Heart left ventricle (tissue), 13 donors: ENCODE measurements around the gene RALGAPA2.

Experiments
- CTCF ChIP-seq, 12 donors: fragments of 200-600 bp; sonication (generic) in 4 of 12; IDR thresholded peaks; one replicate each; pipeline versions ENCODE4 v1.5.0 to v1.8.0; 2018 to 2022; ENCODE audit warnings: antibody characterized with exemption in 12 of 12, mild to moderate bottlenecking in 5 of 12
- POLR2A ChIP-seq, 2 donors: fragments of 450-650 bp; IDR thresholded peaks; one replicate each; pipeline ENCODE4 v1.6.1; 2017; ENCODE audit warnings: antibody characterized with exemption in 2 of 2, mild to moderate bottlenecking in 2 of 2, moderate library complexity in 2 of 2
- donor health status: ischemic (EF 13 %, LVEDD 7.1; RV severe dilation, severe dysfunction).
- donor health status: DM: no; HTN: yes; CAD: no.
- donor health status: DM: no; HTN: no; CAD: no.
- donor health status: ischemic (EF 25% LVEDD 6.9; RV normal size, moderate dysfunction).
- donor health status: ischemic (EF 25% LVEDD 5.7; RV mildly dilated, moderate dysfunction).
- donor health status: ischemic (EF 35%, LVEDD 5.7; RV mildly dilated, moderate dysfunction).
- donor health status: nonischemic (EF 11% LVEDD 7.7; RV severe dilation, severe dysfunction).
- donor health status: DM: yes; HTN: yes; CAD: no.
- donor health status: PGD.
- donor health status: ischemic (EF 29% LVEDD 5.4; RV normal size, mild dysfunction).
- donor health status: nonischemic (EF 23%, LVEDD 6.1; RV moderate dilation, normal function).

- no peak for TF ChIP-seq POLR2A (IDR thresholded peaks at IDR 0.05)
- no peak for TF ChIP-seq CTCF (IDR thresholded peaks at IDR 0.05)
Observed at GRCh38 chr20:20371083-20371482, 341.4 kb downstream of the RALGAPA2 start.
